GM20431 (cell line): ENCODE results near the gene CRELD1.

Experiments
- in situ Hi-C: fragments of 300-500 bp; cut with MseI, MboI; formaldehyde crosslinking; loops from one replicate; pipeline ENCODE4 v1.15.0; 2020; ENCODE audit warnings: low sequenced_read_pairs; ENCODE audit not compliant: unreplicated experiment

The CRELD1 gene

DNA sequence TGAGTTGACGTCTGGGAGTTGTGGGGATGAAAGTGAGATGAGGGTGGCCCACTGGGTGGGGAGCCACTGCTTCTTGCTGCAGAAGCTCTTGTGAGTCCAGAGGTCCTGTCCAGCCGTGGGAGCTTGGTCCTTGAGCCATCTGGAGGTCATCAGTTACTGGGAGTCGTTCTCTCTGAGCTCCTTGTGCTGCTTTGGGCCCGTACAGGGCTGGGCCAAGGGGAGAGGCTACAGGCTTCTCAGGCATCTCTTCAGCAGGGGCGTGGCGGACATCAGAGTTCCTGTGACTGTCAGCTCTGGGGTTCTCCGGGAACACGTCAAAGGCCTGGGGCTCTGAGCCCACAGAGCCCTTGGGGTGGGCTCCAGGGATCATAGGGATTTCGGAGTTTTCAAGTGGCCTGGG lies 16.0 kb downstream of the CRELD1 start:
- in situ Hi-C loops: no loop called here

DNA sequence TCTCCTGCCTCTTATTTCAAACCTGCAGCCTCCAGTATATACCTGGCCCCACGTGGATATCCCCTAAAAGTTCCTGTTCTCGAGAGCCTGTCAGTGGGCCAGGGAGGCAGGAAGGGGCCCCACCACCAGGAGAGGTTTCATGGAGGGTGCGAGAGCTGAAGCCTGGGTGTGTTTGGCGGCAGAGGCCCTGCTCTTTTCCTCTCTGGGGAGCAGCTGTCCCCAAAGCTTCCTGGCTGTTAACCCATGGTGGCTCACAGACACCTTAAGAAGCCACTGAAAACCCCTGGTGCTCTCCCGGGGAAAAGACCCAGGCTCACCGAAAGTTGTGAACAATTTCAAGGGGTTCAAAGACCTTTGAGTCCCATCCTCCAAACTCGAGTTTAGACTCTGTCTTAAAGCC lies 17.5 kb downstream of the CRELD1 start:
- in situ Hi-C loops: no loop called here

DNA sequence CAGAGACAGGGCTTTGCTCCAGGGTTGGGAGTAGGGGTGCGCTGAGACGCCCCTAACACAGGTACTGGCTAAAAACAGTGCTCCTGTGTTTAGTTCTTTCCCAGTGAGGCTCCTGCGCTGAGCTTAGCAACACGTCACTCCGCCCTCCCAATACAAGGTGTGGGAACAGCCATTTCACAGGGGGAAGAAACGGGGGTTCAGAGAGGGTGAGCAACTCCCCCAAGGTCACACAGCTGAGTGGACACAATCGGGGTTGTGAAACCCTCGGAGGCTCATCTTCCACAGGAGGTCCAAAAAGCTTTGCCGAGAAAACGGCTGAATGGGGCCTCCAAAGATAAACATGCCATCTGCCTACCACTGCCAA lies 17.9 kb downstream of the CRELD1 start:
- in situ Hi-C loops: no loop called here

DNA sequence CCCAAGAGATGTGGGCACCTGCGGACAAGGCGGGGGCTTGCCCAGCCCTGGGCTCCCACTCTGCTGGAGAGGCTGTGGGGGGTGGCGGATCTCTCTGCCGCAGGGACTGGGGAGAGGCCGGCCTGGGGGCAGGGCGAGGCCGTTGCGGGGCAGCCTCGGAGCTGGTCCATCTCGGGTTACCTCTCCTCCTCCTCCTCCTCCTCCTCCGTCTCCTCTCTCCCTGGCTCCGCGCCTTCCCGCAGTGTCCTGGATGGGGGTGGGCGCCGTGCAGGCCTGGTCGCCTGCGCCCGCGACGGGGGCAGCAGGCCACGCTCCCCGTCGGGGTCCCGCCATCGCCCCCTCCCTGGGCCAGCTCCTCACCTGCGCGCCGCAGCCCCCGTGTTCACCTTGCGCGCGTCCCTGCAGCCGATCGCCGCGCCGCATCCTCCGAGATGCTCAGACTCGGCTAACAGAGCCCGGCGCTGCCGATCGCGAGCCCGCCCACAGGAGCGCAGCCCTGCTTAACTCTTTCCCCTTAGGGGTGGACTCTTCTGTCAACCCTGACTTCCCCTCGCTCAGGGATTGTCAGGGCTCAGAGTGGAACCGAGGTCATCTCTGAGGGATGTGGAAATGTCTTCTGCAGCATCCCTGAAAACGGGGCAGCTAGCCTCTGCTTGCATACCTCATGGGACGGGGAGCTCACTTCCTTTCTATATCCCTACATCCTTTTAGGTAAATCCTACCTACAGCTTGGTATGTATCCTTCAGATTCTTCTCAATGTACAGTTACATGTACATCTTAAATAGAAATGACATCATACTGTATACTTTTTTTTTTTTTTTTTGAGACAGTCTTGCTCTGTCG lies 18.6 kb downstream of the CRELD1 start, which contains the start of gene PRRT3:
Gene PRRT3, minus strand, starts transcription at position 447 of the 844 bp plus-strand sequence. CDS start 2,293 bp downstream, outside the sequence.
- in situ Hi-C loops: no loop called here

DNA sequence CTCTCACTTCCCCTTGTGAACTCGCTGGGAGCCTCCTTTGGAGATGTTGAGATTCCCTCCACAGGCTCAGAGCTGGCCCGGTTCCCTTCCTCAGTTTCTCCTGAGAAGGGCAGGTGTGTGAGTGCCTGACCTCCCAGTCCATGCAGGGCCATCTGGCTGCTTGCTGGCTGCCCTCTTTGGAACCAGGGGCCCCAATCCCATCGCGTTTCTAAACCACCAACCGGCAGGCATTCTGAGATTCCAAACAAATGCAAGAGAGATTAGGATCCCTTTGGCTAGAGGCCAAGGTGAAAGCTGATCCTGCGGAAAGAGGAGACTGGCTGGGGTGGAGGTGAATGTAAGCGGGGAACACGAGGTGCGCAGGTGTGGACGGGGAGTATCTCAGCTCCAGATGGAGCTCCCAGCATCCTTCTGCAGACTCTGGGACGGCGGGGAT lies 21.5 kb downstream of the CRELD1 start:
- in situ Hi-C loops: no loop called here

DNA sequence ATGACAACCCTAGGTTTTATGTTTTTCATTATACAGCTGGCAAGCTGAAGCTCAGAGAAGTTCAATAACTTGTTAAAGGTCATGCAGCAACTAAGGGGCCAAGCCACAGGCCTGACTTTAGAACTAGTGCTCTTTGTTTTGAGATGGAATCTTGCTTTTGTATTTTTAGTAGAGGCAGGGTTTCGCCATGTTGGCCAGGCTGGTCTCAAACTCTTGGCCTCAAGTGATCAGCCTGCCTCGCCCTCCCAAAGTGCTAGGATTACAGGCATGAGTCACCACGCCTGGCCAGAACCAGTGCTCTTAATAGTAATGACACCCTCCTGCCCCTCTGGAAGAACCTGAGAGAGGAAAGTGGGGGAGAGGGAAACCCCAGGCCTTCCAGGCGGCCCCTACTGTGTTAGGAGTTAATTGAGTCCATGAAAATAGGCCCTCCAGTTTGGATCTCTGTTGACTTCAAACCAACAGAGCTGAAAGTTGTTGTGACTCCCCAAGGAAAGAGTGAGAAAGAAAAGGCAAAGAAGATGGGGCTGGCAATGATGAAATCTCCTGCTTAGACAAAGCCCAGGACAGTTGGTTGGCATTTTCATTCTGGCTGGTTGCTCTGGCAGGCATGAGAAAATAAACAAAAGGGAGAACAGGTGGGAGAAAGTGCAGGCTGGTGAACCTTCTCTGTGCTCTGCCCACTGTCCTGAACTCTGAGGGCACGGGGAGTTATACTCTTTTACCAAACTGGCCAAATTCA lies 22.1 kb downstream of the CRELD1 start:
- in situ Hi-C loops: no loop called here

- in situ Hi-C loops: no loop called here
Observed at GRCh38 chr3:9957214-9957613, 23.6 kb downstream of the CRELD1 start.

DNA sequence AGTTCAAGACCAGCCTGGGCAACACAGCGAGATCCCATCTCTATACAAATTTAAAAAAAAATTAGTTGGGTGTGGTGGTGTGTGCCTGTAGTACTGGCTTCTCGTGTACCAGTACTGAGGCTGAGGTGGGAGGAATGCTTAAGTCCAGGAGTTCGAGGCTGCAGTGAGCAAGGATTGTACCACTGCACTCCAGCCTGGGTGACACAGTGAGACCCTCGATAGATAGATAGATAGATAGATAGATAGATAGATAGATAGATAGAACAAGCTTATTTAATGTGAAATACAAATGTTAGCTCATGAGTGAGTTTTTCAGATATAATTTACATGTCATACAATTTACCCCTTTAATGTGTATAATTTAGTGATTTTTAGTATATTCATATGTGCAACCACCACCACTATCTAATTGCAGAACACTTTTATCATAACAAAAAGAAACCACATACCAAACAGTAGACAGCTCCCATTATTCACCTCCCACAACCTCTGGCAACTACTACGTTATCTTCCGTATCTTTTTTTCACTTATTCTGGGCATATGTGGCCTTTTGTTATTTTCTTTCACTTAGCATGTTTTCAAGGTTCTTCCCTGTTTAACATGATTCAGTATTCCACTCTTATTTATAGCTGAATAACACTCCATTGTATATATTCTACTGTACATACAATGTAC lies 31.7 kb downstream of the CRELD1 start:
- in situ Hi-C loops: no loop called here

DNA sequence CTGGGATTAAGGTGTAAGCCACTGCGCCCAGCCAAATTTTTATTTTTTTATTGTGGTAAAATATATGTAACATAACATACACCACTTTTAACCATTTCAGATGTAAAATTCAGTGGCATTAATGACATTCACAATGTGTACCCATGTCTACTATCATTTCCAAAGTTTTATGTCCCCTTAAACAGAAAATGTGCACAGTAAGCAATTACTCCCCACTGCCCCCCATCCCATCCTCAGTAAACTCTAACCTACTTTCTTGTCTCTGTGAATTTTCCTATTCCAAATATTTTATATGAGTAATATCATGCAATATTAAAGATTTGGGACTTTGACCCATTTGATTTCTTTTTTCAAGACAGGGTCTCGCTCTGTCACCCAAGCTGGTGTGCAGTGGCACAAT lies 33.2 kb downstream of the CRELD1 start:
- in situ Hi-C loops: no loop called here

DNA sequence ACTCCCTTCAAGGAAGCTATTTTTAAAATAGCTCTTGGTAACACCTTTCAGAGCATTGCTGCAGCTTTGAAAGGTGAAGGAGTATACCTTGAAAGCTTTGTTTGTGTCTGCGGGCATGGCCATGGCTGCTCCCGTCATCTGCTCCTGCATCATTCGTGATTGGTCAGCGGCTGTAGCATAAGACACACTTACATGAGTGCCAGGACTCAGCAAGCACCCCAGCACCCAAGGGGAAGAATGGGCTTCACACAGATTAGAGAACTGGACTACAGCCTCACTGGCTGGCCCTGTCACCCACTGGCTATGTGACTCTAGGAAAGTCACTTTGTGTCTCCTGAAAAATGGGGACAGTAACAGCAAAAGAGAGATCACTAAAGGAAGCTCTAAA lies 36.0 kb downstream of the CRELD1 start:
- in situ Hi-C loops: no loop called here

GRCh38 chr3:9970020-9970652 lies 36.5 kb downstream of the CRELD1 start:
- in situ Hi-C loops: no loop called here

DNA sequence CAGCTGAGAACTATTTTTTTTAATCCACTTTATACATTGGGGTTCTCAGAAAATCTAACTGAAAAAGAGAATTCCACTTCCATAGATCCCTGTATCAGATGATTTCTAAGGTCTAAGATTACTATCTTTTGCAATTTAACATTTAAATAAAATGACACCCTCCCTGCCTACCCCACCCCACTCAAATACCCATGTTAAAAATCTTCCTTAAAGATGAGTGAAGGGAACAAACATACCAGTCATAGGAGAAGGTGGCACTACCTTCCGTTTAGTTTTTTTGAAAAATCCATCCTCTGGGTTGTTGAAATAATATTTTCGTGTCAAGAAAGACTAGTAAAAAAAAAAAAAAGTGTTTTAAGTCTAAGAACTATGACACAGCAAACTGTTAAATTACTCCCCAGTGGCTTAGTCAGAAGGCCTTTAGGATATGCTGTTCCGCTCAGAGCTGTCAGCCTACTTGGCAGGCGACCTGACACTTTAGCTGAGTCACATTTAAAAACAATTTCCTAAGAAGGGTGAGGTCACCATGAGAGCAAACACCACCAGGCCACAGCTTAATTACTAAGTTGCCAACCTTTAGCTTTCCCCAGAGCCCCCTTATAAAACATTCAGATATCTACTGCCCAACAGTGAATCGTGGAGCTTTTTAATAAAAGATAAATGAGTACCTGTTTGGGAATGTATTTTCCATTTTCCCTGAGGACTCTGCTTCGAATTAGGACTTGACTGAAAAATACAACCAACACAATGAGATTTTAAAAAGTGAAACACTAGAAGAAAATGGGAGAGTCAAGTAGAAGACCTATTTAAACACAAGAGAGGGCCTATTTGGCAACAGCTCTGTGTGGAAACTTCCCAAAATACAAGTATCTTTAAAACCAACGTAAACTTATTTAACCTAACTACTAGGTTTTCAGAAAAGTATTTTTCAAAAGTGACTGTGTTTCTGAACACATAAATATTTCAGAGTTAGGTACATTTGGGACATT lies 43.4 kb downstream of the CRELD1 start:
- in situ Hi-C loops: no loop called here

DNA sequence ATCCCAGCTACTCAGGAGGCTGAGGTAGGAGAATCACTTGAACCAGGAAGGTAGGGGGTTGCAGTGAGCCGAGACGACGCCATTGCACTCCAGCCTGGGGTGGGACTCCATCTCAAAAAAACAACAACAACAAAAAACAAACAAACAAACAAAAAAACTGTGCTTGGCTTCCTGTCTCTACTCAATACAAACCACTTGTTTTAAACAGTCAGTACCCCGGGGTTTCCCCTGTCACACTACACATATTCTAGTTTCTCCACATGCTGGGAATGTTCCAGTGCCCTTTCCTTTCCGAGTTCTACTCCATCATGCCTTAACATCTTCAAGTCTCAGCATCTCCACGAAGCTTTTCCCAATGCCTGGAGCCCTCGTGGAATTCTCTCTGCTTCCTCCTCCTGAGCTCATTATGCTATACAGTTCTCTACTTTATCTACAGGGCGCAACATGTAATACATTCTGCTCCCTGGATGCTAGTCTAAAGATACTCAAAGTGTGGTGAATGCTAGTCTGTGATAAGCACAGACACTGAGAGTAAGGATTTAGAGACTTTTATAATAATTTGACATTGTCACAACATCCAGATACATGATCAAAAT lies 45.2 kb downstream of the CRELD1 start:
- in situ Hi-C loops: no loop called here

- in situ Hi-C loops: no loop called here
Observed at GRCh38 chr3:9980251-9980650, 46.6 kb downstream of the CRELD1 start.

- in situ Hi-C loops: no loop called here
Observed at GRCh38 chr3:9986230-9986725, 52.6 kb downstream of the CRELD1 start.

- in situ Hi-C loops: no loop called here
Observed at GRCh38 chr3:9994086-9994844, 60.6 kb downstream of the CRELD1 start.
